Raji (cell line): Measurements from ENCODE around the gene SEC16A.

ENCODE experiments used
- POLR2A ChIP-seq: IDR thresholded peaks from 2 replicates; pipeline ENCODE4 v1.6.1; 2011; ENCODE audit warnings: low read depth, low read length, control low read depth; ENCODE audit not compliant: insufficient read depth

The SEC16A gene

GRCh38 chr9:136438548-136439480 is 44.0 kb downstream of the SEC16A start:
- no peak; the same call in 1 of the 2 replicates for TF ChIP-seq POLR2A

GRCh38 chr9:136437839-136438547 is 44.8 kb downstream of the SEC16A start:
- TF ChIP-seq POLR2A, result no peak

DNA sequence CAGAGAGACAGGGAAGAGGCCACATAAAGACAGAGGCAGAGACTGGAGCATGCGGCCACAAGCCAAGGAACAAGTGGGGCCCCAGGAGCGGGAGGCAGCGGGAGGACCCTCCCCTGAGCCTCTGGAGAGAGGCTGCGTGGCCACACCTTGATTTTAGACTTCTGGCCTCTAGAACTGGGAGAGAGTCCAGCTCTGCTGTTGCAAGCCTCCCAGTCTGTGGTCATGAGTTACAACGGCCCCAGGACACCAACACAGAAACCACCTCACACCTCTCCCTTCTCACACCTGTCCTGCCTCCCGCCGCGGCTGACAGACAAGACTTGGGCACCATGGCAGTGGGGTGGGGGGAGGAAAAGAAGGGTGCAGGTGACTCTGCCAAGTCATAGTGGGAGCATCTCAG is 45.4 kb downstream of the SEC16A start:
- TF ChIP-seq POLR2A, result no peak

GRCh38 chr9:136436055-136436634 is 46.7 kb downstream of the SEC16A start:
- TF ChIP-seq POLR2A, result no peak

GRCh38 chr9:136434580-136435169 is 48.2 kb downstream of the SEC16A start:
- TF ChIP-seq POLR2A, result no peak

DNA sequence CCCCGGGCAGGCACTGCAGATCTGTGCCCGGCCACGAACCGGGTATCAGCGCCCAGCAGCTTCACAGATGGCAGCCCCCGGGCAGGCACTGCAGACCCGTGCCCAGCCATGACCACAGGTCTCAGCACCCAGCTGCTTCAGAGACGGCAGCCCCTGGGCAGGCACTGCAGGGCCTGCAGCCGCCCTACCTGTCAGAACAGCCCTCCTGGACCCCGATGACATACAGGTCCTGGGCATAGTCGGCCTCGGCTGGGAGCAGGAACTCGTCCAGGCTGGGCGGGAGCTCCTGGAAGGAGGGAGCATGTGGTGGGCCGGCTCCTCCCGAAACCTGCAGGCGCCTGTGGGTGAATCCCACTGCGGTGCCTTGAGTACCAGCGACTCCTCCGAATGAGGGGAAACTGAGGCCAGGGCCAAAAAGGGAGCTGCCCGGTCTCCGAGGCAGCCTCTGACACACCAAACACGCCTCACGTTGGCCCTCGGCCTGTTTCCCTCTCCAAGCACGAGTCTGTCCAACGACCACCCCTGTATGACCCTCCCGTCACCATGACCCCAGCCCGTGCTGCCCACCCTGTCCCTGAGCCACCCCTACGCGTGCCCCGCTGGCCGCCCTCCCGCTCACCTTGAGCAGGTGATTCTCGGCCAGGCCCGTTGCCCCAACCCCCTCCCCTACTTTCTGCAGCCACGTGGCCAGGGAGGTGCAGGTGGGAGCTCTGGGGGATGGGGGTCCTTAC is 48.8 kb downstream of the SEC16A start:
- no peak for TF ChIP-seq POLR2A

DNA sequence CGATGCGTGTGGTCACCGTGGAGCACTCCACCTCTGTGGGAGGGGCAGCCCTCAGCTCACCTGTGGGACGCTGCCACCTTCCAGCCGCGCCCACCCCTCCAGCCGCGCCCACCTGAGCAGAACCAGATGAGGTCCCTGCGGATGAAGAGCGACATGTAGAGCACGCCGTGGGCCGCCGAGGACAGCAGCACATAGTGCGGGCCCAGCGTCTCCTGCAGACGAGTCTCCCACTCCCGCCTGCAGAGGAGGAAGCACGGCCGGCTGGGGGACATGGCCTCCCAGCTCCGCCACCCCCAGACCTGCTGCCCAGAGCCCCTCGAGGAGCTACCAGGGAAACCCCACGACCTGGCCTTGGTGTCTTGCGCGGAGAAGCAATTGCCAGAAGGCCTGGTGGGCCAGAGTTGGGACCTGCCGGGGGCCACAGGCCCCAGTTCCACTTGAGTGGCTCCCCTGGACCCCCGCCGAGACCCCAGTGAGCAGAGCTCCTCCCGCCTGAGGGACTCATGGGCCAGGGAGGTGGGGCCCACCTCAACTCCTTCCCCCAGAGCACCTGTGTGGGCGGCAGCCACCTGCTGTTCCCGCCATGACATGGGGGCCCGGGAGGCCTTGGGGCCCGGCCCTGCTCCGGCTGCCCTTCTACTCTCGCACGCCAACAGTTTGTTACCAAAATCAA is 49.7 kb downstream of the SEC16A start:
- no peak for TF ChIP-seq POLR2A

DNA sequence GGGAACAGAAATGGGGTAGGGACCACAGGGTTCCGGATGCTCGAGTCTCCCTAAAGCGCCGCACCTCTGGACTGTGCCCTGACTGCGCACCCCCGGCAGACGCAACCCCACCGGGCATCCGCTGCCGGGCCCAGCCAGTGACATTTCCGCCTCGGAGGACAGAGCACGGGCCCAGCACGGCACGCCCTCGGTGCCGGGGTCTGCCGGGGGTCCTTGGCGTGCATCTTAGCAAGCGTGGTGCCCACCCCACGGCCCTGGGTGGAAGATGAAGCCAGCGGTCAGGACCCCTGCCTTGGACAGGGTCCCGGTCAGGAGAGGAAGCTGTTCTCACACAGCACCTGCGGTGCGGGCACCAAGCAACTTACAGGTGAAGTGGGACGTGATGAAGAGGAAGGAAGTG is 50.2 kb downstream of the SEC16A start:
- TF ChIP-seq POLR2A, result no peak

DNA sequence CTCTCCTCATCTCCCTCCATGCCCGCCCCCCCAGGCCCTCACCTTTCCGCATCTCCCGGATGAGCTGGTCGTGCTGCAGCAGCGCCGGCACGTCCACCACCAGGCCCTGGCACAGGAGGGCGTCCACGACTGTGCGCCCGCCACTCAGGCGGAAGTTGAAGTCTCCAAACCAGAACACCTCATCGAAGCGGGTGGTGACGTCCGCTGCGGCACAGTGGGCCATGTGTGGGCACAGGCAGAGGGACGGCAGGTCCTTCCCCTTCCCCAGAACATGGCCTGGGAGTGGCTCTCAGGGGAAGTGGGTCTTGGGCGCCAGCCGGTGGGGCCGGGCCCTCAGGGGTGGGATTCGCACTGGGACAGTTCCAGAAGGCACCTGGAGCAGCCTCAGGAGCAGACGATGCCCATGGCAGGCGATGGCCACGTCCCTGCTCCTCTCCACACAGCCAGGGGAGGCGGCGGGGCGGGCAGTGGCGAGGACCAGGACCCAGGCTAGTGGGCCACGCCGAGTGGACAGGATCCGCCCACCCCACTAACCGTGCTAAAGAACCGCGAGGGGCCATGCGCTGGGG is 51.0 kb downstream of the SEC16A start:
- no peak for TF ChIP-seq POLR2A

GRCh38 chr9:136430588-136431234 is 52.1 kb downstream of the SEC16A start:
- no peak for TF ChIP-seq POLR2A

DNA sequence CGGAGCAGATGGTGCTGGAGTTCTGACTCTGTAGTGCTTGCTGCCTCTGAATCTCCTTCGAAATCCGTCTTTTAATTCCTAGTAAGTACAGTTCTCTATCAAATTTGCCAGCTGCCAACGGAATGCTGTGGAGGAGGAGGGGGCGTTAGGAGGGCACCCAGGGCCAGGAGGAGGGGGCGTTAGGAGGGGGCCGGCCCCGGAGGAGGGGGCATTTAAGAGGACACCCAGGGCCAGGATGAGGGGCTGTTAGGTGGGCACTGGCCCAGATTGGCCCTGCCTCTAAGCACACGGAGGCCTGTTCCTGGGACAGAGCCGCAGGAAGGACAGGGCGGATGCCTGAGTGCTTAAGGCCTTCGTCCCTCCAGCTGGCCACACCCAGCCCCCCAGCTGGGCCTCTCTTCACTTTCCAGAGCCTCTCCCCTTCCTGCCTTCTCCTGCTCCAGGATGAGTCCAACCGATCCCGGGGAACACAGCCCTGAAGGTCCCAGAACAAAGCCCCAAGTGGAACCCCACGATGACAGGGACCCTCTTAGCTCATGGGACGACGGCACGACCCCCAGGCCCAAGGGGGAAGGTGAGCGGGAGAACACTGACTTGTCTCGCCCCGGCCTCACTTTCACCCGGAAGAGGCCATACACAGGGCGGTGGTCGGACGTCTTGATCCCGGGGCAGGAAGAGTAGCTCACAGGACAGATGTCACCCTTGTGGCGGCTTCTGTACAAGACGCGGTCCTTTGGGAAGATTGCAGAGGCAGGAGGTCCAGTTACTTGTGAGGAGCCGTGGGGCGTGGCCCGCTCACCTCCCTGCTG is 53.0 kb downstream of the SEC16A start:
- TF ChIP-seq POLR2A, result no peak

DNA sequence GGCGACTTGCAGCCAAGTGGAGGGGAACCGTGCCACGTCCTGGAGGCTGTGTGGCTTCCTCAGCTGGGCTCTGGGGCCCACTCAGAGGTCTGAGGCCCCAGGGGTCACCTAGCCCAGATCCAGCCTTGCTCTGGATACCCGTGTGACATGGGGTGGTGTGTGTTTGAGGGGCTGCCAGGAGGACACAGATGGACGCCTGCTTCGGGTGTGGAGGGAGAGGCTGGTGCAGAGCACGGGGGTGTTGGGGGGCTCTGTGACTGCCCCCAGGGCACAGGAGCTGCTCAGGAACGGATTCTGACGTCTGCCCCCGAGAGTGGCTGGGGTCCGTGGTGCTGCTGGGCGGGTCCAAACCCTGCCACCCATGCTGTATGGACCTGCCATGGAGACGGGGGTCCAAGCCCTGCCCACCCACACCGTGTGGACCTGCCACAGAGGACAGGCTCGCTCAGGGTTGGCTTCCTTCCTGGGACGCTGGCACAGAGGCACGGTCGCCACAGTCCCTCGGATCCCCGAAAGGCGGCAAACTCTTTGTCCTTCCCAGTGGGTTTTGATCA is 53.7 kb downstream of the SEC16A start:
- TF ChIP-seq POLR2A, result no peak
